ENCODE data around the gene GALC. TPM values are rescaled to one million over a fixed set of nuclear protein-coding genes. Genes with fewer than 3 reads are reported as not detected.

GALC gene
- total RNA-seq, 5 donors from 2014 or later (not counting 1 experiment from before 2014, with no cell fraction given), result 17.2 to 20.5 (median 18.6) TPM

DNA sequence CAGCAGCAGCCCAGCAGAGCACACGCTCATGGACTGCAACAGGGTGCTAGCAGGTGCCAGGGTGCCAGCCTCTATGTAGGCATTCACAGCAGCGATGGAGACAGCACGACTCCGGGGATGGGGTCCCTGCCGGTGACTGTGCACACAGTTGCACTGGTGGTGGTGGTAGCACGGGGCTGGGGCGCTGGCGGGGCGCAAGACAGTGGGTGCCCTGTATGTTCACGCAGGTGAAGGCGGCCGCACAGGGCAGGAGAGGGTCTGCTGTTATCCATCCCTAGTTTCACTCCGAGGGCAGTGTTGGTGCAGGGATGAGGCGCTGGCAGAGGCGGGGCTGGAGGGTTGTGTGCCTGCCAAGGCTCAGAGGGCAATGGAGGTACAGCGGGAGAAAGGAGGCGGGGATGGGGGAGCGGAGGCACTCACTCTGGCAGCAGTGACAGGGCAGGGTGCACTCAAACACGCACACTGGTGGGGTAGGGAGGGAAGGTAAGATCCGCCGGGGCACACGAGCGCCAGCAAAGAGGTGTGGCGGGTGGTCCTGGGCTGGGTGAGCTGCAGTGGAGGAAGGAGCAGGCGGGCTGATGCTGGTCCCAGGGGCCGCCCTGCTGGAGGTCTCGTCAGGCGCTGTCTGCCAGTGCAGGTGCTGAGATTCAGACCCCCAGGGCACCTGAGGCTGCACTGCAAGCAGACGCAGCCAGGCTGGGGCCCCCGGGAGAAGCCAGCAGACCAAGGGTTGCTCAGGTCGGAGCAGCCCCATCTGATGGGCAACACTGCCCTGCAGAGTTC is 76.7 kb downstream of the GALC start:
- no peaks in the 10 kb centered on the region for H3K36me3 ChIP-seq (ENCODE audit: control insufficient read depth in 2 of 2, extremely low read depth in 1 of 2, insufficient read depth in 1 of 2, low read length in 1 of 2)
- H3K4me3 ChIP-seq (ENCODE audit: control insufficient read depth in 1 of 2, extremely low read depth in 1 of 2, low read length in 1 of 2), result no peak overlapping the region
- no peaks in the 10 kb centered on the region for H3K4me1 ChIP-seq (ENCODE audit: control insufficient read depth in 1 of 2, extremely low read depth in 1 of 2, insufficient read depth in 2 of 2, low read length in 2 of 2)
- H3K36me3 Mint-ChIP-seq, result peaks cover 6% of the 10 kb centered on the region
- WGBS (ENCODE audit: insufficient coverage), result 82% methylated on average over 29 of the region's 31 CpGs
- H3K9me3 ChIP-seq, result no peaks in the 10 kb centered on the region
- H3K4me1 Mint-ChIP-seq, result no peaks in the 10 kb centered on the region
- H3K4me3 Mint-ChIP-seq, result no peak overlapping the region
- H3K27me3 ChIP-seq (replicated peaks in 1 of 2; ENCODE audit: control insufficient read depth in 2 of 2, extremely low read depth in 1 of 2, insufficient read depth in 2 of 2, low read length in 1 of 2), result peaks cover 0 to 16% of the 10 kb centered on the region in 2 experiments
- ATAC-seq (replicated peaks in 1 of 4), result no peak
- DNase-seq, result no peak
- no peak overlapping the region for H3K27ac Mint-ChIP-seq
- H3K27me3 Mint-ChIP-seq, result peaks cover 11 to 12% of the 10 kb centered on the region in 2 donors
- ChIA-PET CTCF (no interaction called here), POLR2A (no interaction called here)
- peaks cover 20 to 34% (median 30%) of the 10 kb centered on the region in 3 donors for H3K9me3 Mint-ChIP-seq
- H3K27ac ChIP-seq (ENCODE audit: low read length), result no peak overlapping the region

GRCh38 chr14:87908550-87908949 is 84.4 kb downstream of the GALC start:
- H3K27me3 ChIP-seq (replicated peaks in 1 of 2; ENCODE audit: control insufficient read depth in 2 of 2, extremely low read depth in 1 of 2, insufficient read depth in 2 of 2, low read length in 1 of 2), result peaks cover 0 to 18% of the 10 kb centered on the region in 2 experiments
- 41% methylated on average over 3 of the region's 5 CpGs for WGBS (ENCODE audit: insufficient coverage)
- Mint-ChIP-seq H3K9me3 (peaks cover 22 to 26% (median 25%) of the 10 kb centered on the region in 3 donors), H3K4me3 (no peak overlapping the region), H3K27ac (no peak overlapping the region), H3K27me3 (peaks cover 18 to 23% of the 10 kb centered on the region in 2 donors), H3K4me1 (no peaks in the 10 kb centered on the region), H3K36me3 (no peaks in the 10 kb centered on the region)
- DNase-seq, result no peak
- H3K9me3 ChIP-seq, result no peaks in the 10 kb centered on the region
- no peak overlapping the region for H3K27ac ChIP-seq (ENCODE audit: low read length)
- H3K36me3 ChIP-seq (ENCODE audit: control insufficient read depth in 2 of 2, extremely low read depth in 1 of 2, insufficient read depth in 1 of 2, low read length in 1 of 2), result no peaks in the 10 kb centered on the region
- CTCF ChIA-PET, result interaction anchor here in 1 of 2 donors (0.5 kb wide), 1 partner anchor 1849 kb away, joined by 3 read pairs; no protein-coding TSS in a partner anchor
- POLR2A ChIA-PET, result no interaction called here
- H3K4me1 ChIP-seq (ENCODE audit: control insufficient read depth in 1 of 2, extremely low read depth in 1 of 2, insufficient read depth in 2 of 2, low read length in 2 of 2), result no peaks in the 10 kb centered on the region
- ATAC-seq (replicated peaks in 1 of 4), result no peak
- no peak overlapping the region for H3K4me3 ChIP-seq (ENCODE audit: control insufficient read depth in 1 of 2, extremely low read depth in 1 of 2, low read length in 1 of 2)

DNA sequence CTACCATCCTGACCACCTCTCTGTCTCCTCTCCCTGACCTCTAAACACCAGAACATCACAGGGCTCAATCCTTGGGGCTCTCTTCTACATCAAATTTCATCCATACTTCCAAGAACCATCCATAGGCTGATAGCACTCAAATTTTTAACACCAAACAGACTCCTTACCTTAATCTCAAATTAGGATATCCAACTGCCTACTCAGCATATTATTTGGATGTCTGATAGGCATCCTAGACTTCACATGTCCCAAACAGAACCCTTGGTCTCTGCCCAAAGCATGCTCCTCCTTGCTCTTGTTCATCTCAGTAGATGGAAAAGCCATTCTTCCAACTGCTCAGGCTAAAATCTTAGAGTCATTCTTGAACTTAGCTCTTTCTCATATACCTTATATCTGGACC is 91.3 kb downstream of the GALC start:
- Histone ChIP-seq H3K36me3 (ENCODE audit: control insufficient read depth in 2 of 2, extremely low read depth in 1 of 2, insufficient read depth in 1 of 2, low read length in 1 of 2) (no peaks in the 10 kb centered on the region), H3K4me3 (ENCODE audit: control insufficient read depth in 1 of 2, extremely low read depth in 1 of 2, low read length in 1 of 2) (no peak overlapping the region), H3K4me1 (ENCODE audit: control insufficient read depth in 1 of 2, extremely low read depth in 1 of 2, insufficient read depth in 2 of 2, low read length in 2 of 2) (no peaks in the 10 kb centered on the region), H3K27ac (ENCODE audit: low read length) (no peak overlapping the region), H3K27me3 (replicated peaks in 1 of 2; ENCODE audit: control insufficient read depth in 2 of 2, extremely low read depth in 1 of 2, insufficient read depth in 2 of 2, low read length in 1 of 2) (peaks cover 12 to 18% of the 10 kb centered on the region in 2 experiments), H3K9me3 (no peaks in the 10 kb centered on the region)
- H3K36me3 Mint-ChIP-seq, result no peaks in the 10 kb centered on the region
- no peak overlapping the region for H3K4me3 Mint-ChIP-seq
- CTCF ChIA-PET, result no interaction called here
- H3K27ac Mint-ChIP-seq, result no peak overlapping the region
- no peak for DNase-seq
- peaks cover 16 to 26% of the 10 kb centered on the region in 2 donors for H3K27me3 Mint-ChIP-seq
- H3K4me1 Mint-ChIP-seq, result no peaks in the 10 kb centered on the region
- ATAC-seq (replicated peaks in 1 of 4), result no peak
- no peaks in the 10 kb centered on the region for H3K9me3 Mint-ChIP-seq
- POLR2A ChIA-PET, result no interaction called here

- ChIA-PET POLR2A (no interaction called here), CTCF (no interaction called here)
- ATAC-seq (replicated peaks in 1 of 4) (no peak), DNase-seq (no peak)
- Mint-ChIP-seq H3K4me1 (no peaks in the 10 kb centered on the region), H3K9me3 (no peaks in the 10 kb centered on the region), H3K27me3 (peaks cover 16 to 26% of the 10 kb centered on the region in 2 donors), H3K4me3 (no peak overlapping the region), H3K36me3 (no peaks in the 10 kb centered on the region), H3K27ac (no peak overlapping the region)
- H3K4me1 ChIP-seq (ENCODE audit: control insufficient read depth in 1 of 2, extremely low read depth in 1 of 2, insufficient read depth in 2 of 2, low read length in 2 of 2), result no peaks in the 10 kb centered on the region
- no peak overlapping the region for H3K4me3 ChIP-seq (ENCODE audit: control insufficient read depth in 1 of 2, extremely low read depth in 1 of 2, low read length in 1 of 2)
- H3K9me3 ChIP-seq, result no peaks in the 10 kb centered on the region
- H3K27me3 ChIP-seq (replicated peaks in 1 of 2; ENCODE audit: control insufficient read depth in 2 of 2, extremely low read depth in 1 of 2, insufficient read depth in 2 of 2, low read length in 1 of 2), result peaks cover 12 to 18% of the 10 kb centered on the region in 2 experiments
- no peaks in the 10 kb centered on the region for H3K36me3 ChIP-seq (ENCODE audit: control insufficient read depth in 2 of 2, extremely low read depth in 1 of 2, insufficient read depth in 1 of 2, low read length in 1 of 2)
- no peak overlapping the region for H3K27ac ChIP-seq (ENCODE audit: low read length)
- 87% methylated on average over 3 of the region's 3 CpGs for WGBS (ENCODE audit: insufficient coverage)
Measured at GRCh38 chr14:87901236-87901635, 91.7 kb downstream of the GALC start.

DNA sequence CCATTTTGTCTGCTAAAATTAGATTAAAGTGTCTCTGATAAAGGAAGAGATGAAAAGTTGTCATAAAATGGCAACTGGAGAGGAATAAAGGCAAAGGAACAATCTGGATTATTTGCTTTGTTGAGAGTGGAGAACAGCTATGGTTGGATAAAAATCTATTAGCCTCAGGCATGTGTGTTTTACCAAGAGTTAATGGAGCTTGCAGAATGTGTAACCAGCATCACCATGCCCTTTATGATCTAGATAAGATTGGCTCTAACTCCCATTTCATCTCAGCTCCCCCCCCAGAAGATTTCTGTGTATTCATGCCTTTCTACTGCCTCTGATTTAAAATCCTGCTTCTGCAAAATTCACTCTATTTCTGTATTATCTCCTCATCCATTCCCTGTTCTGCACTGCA is 93.8 kb downstream of the GALC start:
- no peak for ATAC-seq (replicated peaks in 1 of 4)
- CTCF ChIA-PET, result no interaction called here
- H3K27me3 Mint-ChIP-seq, result peaks cover 12 to 22% of the 10 kb centered on the region in 2 donors
- H3K4me3 Mint-ChIP-seq, result no peak overlapping the region
- H3K27me3 ChIP-seq (replicated peaks in 1 of 2; ENCODE audit: control insufficient read depth in 2 of 2, extremely low read depth in 1 of 2, insufficient read depth in 2 of 2, low read length in 1 of 2), result peaks cover 2 to 18% of the 10 kb centered on the region in 2 experiments
- H3K36me3 Mint-ChIP-seq, result no peaks in the 10 kb centered on the region
- no peak overlapping the region for H3K27ac Mint-ChIP-seq
- no peaks in the 10 kb centered on the region for H3K36me3 ChIP-seq (ENCODE audit: control insufficient read depth in 2 of 2, extremely low read depth in 1 of 2, insufficient read depth in 1 of 2, low read length in 1 of 2)
- H3K4me1 Mint-ChIP-seq, result no peaks in the 10 kb centered on the region
- H3K27ac ChIP-seq (ENCODE audit: low read length), result no peak overlapping the region
- H3K9me3 ChIP-seq, result no peaks in the 10 kb centered on the region
- no peaks in the 10 kb centered on the region for H3K9me3 Mint-ChIP-seq
- no peak overlapping the region for H3K4me3 ChIP-seq (ENCODE audit: control insufficient read depth in 1 of 2, extremely low read depth in 1 of 2, low read length in 1 of 2)
- POLR2A ChIA-PET, result no interaction called here
- H3K4me1 ChIP-seq (ENCODE audit: control insufficient read depth in 1 of 2, extremely low read depth in 1 of 2, insufficient read depth in 2 of 2, low read length in 2 of 2), result no peaks in the 10 kb centered on the region
- DNase-seq, result no peak

DNA sequence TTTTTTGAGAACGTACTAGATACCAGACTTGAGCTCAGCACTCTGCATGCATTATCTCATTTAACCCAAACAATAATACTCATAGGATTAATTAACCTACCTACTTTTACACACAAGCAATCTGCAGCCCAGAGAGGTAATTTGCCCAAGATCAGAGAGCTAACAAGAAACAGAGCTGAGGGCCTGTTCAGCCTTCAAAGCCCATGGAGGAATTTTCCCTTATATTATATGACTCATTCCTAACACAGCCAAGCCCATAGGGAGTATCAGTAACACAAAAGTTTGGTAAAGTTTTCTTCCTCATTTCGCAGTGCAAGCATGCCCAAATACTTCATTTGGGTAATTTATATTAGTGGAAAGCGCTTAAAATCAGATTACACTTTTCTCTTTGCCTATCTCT is 94.7 kb downstream of the GALC start:
- Mint-ChIP-seq H3K27me3 (peaks cover 6 to 14% of the 10 kb centered on the region in 2 donors), H3K9me3 (no peaks in the 10 kb centered on the region), H3K27ac (no peak overlapping the region), H3K4me1 (no peaks in the 10 kb centered on the region), H3K4me3 (no peak overlapping the region), H3K36me3 (no peaks in the 10 kb centered on the region)
- Histone ChIP-seq H3K36me3 (ENCODE audit: control insufficient read depth in 2 of 2, extremely low read depth in 1 of 2, insufficient read depth in 1 of 2, low read length in 1 of 2) (no peaks in the 10 kb centered on the region), H3K9me3 (no peaks in the 10 kb centered on the region), H3K27me3 (replicated peaks in 1 of 2; ENCODE audit: control insufficient read depth in 2 of 2, extremely low read depth in 1 of 2, insufficient read depth in 2 of 2, low read length in 1 of 2) (peaks cover 0 to 18% of the 10 kb centered on the region in 2 experiments), H3K27ac (ENCODE audit: low read length) (no peak overlapping the region), H3K4me1 (ENCODE audit: control insufficient read depth in 1 of 2, extremely low read depth in 1 of 2, insufficient read depth in 2 of 2, low read length in 2 of 2) (no peaks in the 10 kb centered on the region), H3K4me3 (ENCODE audit: control insufficient read depth in 1 of 2, extremely low read depth in 1 of 2, low read length in 1 of 2) (no peak overlapping the region)
- no peak for DNase-seq
- WGBS (ENCODE audit: insufficient coverage), result 80% methylated on average over 1 of the region's 3 CpGs
- ChIA-PET CTCF (interaction anchor here in 1 of 2 donors (0.7 to 1.4 kb wide), 2 partner anchors 14 to 15 kb away, joined by 3 read pairs; no protein-coding TSS in a partner anchor), POLR2A (no interaction called here)
- ATAC-seq (replicated peaks in 1 of 4), result no peak
